Activated T-cell treated with anti-CD3 and anti-CD28 coated beads, Interleukin-2, amount 50 U/mL, for 24 hours (primary cell): Measurements from ENCODE around the gene MAL.

Experiments
- DNase-seq: peaks from one replicate; pipeline ENCODE4 v3.0.0-alpha.2; 2020
- H3K27ac Mint-ChIP-seq: 2 replicates; pipeline ENCODE4 v1.8.0; 2020; ENCODE audit warnings: mild to moderate bottlenecking, mixed read lengths
- H3K27me3 Mint-ChIP-seq: 2 replicates; pipeline ENCODE4 v1.8.0; 2020; ENCODE audit warnings: mixed read lengths
- H3K36me3 Mint-ChIP-seq: 2 replicates; pipeline ENCODE4 v1.8.0; 2020; ENCODE audit warnings: low read depth, mixed read lengths
- H3K4me1 Mint-ChIP-seq: 2 replicates; pipeline ENCODE4 v1.8.0; 2020; ENCODE audit warnings: low read depth, mixed read lengths
- H3K4me3 Mint-ChIP-seq: 2 replicates; pipeline ENCODE4 v1.8.0; 2020; ENCODE audit warnings: mild to moderate bottlenecking, moderate library complexity, mixed read lengths
- H3K9me3 Mint-ChIP-seq: 2 replicates; pipeline ENCODE4 v1.8.0; 2020; ENCODE audit warnings: mixed read lengths

Gene MAL

GRCh38 chr2:95061601-95062183 lies 36.2 kb downstream of the MAL start:
- Mint-ChIP-seq H3K4me1 (peaks cover 33% of the 10 kb centered on the region), H3K27me3 (no peaks in the 10 kb centered on the region), H3K36me3 (no peaks in the 10 kb centered on the region), H3K27ac (peak overlapping the region; percentile 67), H3K4me3 (no peak overlapping the region), H3K9me3 (no peaks in the 10 kb centered on the region)
- peak; percentile 42 for DNase-seq

- H3K27ac Mint-ChIP-seq: peak overlapping the region; percentile 73
- peak; percentile 30 for DNase-seq
Measured at GRCh38 chr2:95062242-95063085, 37.0 kb downstream of the MAL start.

DNA sequence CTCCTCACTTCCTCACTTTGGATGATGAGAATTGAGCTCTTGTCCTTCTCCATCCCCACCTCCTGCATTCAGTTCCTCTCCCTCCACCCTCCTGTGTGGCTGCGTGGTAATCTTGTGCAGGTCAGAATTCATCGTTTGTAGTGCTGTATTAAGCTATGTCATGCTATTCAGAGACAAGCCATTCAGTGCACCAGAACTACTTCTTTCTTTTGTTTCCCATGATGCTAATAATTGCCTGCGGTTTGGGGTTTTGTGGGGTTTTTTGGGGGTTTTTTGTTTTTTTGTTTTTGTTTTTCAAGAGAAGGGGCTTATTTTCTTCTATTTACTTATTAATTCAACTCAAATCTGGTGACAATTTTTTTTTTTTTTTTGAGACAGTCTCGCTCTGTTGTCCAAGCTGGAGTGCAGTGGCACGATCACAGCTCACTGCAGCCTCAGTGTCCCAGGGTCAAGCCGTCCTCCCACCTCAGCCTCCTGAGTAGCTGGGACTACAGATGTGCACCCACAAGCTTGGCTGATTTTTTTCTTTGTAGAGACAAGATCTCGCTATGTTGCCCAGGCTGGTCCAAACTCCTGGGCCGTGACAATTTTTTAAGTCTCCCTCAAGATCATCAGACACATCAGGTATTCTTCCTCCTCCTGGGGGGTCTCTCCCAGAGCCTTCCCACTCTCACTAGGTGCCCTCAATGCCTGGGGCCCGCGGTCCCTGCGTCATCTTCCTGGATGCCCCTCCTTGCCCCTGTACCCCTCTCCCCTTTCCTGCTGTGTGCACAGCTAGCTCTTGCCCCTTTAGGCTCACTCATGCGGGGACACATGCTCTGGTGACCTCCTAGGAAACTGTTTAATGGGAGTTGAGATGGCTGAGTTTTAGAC lies 37.8 kb downstream of the MAL start:
- Mint-ChIP-seq H3K27ac (no peak overlapping the region), H3K4me1 (peaks cover 29% of the 10 kb centered on the region), H3K4me3 (no peak overlapping the region), H3K36me3 (no peaks in the 10 kb centered on the region), H3K27me3 (no peaks in the 10 kb centered on the region), H3K9me3 (no peaks in the 10 kb centered on the region)
- peak; percentile 25 for DNase-seq

More at GRCh38 chr2:95062242-95063085, 37.0 kb downstream of the MAL start:
- no peaks in the 10 kb centered on the region for H3K27me3 Mint-ChIP-seq
- no peaks in the 10 kb centered on the region for H3K36me3 Mint-ChIP-seq
- H3K4me1 Mint-ChIP-seq: peaks cover 29% of the 10 kb centered on the region
- no peak overlapping the region for H3K4me3 Mint-ChIP-seq
- no peaks in the 10 kb centered on the region for H3K9me3 Mint-ChIP-seq

DNA sequence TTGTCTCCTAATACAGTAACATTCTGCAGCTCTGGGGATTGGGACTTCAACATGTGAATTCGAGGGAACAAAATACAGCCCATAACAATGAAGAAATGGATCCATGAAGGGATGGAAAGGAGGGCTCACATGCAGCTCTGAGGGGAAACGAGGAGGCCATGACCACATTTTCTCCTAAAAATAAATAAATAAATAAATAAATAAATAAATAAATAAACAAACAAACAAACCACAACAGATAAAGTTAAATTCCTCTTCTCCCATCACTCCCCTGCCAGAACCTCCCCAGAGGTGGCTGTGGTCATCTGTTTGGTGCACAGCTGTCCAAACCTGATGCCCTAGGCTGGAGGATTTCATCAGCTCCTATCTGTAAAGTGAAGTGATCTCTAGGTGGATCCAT lies 42.7 kb downstream of the MAL start:
- Mint-ChIP-seq H3K9me3 (no peaks in the 10 kb centered on the region), H3K27ac (no peak overlapping the region), H3K27me3 (no peaks in the 10 kb centered on the region), H3K4me1 (peaks cover 15% of the 10 kb centered on the region), H3K36me3 (no peaks in the 10 kb centered on the region), H3K4me3 (no peak overlapping the region)
- DNase-seq: no peak

DNA sequence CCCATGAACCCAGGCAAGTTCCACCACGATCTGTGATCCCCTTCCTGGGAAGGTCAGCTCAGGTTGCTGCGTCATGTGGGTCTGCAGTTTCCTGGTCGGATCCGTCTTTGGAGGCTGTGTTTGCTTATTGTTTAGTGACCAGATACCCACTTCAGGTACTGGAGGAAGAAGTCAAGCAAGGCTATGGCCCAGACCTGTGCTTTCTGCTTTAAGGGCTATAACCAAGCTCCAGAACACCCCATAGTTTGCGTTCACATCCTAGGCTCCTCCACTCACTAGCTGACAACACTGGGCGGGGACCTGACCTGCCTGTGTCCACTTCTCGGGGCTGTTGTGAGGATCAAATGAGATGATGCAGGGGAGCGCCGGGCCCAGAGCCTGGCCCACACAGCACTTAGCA lies 44.0 kb downstream of the MAL start:
- Mint-ChIP-seq H3K27me3 (no peaks in the 10 kb centered on the region), H3K4me3 (no peak overlapping the region), H3K4me1 (peaks cover 21% of the 10 kb centered on the region), H3K9me3 (no peaks in the 10 kb centered on the region), H3K36me3 (no peaks in the 10 kb centered on the region), H3K27ac (no peak overlapping the region)
- DNase-seq: no peak

GRCh38 chr2:95071856-95072255 lies 46.3 kb downstream of the MAL start:
- Mint-ChIP-seq H3K4me3 (no peak overlapping the region), H3K27ac (no peak overlapping the region), H3K9me3 (no peaks in the 10 kb centered on the region), H3K4me1 (peaks cover 45% of the 10 kb centered on the region), H3K27me3 (no peaks in the 10 kb centered on the region), H3K36me3 (no peaks in the 10 kb centered on the region)
- DNase-seq: no peak

DNA sequence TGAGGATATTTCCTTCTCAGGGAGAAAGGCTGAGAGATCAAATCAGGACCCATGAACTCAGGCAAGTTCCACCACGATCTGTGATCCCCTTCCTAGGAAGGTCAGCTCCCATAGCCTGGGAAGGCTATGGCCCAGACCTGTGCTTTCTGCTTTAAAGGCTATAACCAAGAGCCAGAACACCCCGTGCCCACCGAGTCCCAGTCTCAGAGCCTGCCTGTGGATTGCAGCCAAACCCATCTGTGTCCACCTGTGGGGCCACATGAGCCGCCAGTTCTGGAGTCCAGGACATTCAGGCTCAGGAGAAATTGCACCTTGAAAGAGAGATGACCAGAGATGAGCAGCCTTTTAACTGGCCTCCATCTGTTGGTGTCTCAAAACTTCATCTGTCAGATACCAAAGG lies 46.9 kb downstream of the MAL start:
- Mint-ChIP-seq H3K9me3 (no peaks in the 10 kb centered on the region), H3K4me3 (no peak overlapping the region), H3K27me3 (no peaks in the 10 kb centered on the region), H3K27ac (no peak overlapping the region), H3K36me3 (no peaks in the 10 kb centered on the region), H3K4me1 (peaks cover 47% of the 10 kb centered on the region)
- DNase-seq: no peak

DNA sequence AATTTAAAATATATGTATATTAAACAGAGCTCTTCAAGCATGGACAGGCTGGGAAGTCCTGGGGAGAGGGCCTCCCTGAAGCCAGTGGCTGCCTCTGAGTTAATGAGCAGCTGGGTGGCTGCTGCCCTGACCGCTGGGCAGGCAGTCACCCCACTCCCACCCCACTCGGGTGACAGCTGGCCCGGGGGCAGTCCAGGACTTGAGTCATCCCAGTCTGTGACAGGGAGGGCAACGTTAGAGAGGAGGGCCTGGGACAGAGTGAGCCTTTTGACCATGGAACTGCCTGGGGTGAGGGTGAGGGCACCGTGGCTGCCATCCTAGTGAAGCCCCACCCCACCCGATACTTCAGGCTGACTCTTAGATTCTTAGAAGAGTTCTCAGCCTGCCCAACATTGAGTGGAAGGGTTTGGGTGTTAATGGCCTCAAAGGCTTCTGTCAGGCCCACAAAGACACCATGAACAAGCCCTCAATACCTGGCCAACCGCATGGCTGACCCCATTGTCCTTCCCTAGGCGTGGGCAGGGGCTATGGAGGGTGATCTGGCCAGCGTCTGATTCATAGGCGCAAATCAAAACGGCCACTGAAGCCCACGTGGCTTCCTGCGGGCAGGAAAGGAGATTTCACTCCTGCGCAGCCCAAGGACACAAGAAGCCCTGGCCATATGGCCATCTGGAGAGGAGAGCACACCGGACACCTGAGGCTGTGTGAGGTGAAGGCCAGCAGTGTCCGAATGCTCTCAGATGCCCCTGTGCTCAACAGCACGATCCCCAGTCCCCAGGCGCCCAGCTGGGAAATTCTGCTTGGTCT lies 48.6 kb downstream of the MAL start:
- Mint-ChIP-seq H3K4me3 (peak overlapping the region; percentile 70), H3K27me3 (no peaks in the 10 kb centered on the region), H3K36me3 (no peaks in the 10 kb centered on the region), H3K27ac (peak overlapping the region; percentile 90), H3K9me3 (no peaks in the 10 kb centered on the region), H3K4me1 (peaks cover 63% of the 10 kb centered on the region)
- no peak for DNase-seq

DNA sequence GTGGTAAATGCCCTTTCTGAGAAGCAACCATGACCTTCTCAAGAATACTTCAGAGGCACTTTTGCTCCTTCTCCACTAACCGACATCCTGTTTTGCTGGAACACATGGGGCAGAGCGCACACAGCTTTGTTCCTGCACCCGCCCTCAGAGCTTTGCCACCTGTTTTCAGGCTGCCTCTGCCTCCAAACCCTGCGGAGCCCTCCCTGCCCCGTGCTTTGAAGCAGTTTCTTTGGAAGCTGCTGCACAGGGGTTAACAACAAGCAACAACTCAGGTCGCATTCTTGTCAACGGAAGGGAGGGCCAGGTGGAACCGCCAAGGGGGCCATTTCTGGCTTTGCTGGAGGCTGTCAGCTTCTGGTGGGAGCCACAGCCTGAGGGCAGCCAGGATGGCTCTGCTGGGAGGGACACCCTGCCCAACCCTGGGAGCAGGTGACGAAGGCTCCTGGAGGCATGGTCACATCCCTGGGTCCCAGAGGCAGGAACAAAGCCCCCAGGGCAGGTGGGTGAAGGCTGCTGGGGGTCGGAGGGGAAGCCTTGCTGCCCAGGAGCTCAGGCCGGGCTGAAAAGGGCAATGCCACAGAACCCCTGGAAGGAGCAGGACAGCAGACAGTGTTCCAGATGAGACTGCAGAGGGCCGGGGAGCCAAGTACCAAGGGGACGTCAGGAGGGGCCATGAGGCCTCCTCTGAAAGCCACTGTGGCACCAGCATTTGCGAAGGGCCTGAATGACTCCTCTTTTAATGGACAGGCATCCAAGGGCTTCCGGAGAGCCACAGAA lies 49.3 kb downstream of the MAL start:
- H3K4me1 Mint-ChIP-seq: peaks cover 69% of the 10 kb centered on the region
- no peaks in the 10 kb centered on the region for H3K27me3 Mint-ChIP-seq
- peak overlapping the region; percentile 70 for H3K4me3 Mint-ChIP-seq
- DNase-seq: peak; percentile 76
- H3K36me3 Mint-ChIP-seq: no peaks in the 10 kb centered on the region
- H3K27ac Mint-ChIP-seq: peak overlapping the region; percentile 90
- H3K9me3 Mint-ChIP-seq: no peaks in the 10 kb centered on the region

DNA sequence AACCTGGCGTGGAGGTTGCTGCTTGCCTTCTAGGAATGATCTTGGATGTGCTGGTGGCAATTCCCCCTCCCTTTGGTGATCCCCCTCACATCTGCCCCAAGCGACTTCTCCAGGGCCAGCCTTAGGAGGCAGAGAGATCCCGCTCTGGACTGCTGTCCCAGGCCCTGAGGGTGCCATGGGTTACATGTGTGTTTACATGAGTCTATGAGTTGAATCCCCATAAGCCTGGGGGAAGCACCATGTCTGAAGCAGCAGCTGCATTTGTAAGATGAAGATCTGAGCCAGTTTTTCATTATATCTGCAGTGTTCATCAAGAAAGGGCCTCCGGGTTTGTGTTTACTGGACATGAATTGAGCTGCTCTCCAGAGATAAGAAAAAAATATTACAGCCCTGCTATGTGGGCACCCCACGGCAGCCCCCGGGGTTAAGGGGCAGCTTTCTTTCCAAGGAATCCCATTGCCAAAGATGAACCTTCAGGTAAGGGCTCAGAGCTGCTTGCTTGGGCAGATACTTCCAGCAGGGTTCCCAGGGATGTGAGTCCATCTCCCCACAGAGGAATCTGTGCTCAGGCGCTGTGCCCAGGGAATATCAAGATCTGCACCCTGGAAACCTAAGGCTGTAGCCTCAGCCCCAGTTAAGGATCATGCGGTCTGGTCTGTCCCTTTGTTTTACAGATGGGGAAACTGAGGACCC lies 50.1 kb downstream of the MAL start:
- H3K27me3 Mint-ChIP-seq: no peaks in the 10 kb centered on the region
- no peaks in the 10 kb centered on the region for H3K36me3 Mint-ChIP-seq
- peak overlapping the region; percentile 70 for H3K4me3 Mint-ChIP-seq
- peak overlapping the region; percentile 90 for H3K27ac Mint-ChIP-seq
- no peak for DNase-seq
- H3K9me3 Mint-ChIP-seq: no peaks in the 10 kb centered on the region
- H3K4me1 Mint-ChIP-seq: peaks cover 73% of the 10 kb centered on the region

DNA sequence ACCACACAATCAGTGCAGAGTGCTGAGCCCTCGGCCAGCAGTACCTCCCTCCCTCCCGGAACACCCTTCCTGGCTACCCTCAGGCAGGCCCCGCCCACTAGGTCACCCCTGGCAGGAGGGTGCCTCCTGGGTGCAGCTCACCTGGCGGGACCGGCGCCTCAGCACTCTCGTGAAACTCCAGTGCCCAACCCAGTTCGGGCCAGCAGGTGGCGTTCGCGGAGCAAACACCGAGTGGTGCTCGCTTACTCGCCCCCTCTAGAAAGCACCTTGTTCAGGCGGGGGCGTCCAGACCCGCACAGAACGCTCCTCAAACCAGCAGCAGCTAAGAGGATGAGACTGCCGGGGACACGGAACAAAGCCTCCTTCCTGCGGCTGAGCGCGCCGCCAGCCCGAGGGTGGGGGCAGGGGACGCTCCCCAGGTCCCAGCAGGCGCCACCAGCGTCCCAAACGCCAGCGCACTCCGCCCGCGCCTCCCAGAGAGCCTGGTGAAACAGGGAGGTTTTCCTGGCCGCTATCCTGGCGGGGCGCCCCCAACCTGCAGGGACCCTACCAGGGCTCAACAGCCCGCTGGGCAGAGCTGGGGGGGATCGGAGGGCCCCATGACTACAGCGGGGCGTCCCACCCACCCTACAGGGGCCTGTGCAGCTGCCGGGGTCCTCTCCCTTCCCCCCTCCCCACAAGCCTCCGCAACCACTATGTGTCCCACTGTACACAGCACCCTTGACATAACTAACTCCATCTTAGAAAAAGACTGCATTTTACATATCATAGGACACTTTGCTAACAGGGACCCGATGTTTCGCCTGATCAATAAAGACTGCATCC lies 51.4 kb downstream of the MAL start:
- Mint-ChIP-seq H3K36me3 (no peaks in the 10 kb centered on the region), H3K4me1 (peaks cover 73% of the 10 kb centered on the region), H3K27ac (peak overlapping the region; percentile 79), H3K9me3 (no peaks in the 10 kb centered on the region), H3K27me3 (no peaks in the 10 kb centered on the region), H3K4me3 (peak overlapping the region; percentile 70)
- peak; percentile 91 for DNase-seq

DNA sequence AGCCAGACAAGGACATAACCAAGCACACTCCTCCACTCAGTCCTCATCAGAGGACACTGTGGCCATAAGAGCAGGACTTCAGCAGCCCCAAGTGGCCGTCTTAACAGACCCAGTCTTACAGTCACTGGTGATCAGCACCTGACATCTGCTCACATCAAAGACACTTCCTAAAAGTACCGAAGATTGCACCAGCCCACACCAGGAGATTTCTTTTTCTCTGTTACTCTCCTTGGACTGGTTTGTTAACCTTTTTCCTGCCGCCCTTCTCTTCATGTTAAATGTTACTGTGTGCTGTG lies 52.0 kb downstream of the MAL start:
- peak overlapping the region; percentile 70 for H3K4me3 Mint-ChIP-seq
- DNase-seq: no peak
- peak overlapping the region; percentile 32 for H3K27ac Mint-ChIP-seq
- H3K4me1 Mint-ChIP-seq: peaks cover 71% of the 10 kb centered on the region
- no peaks in the 10 kb centered on the region for H3K27me3 Mint-ChIP-seq
- H3K36me3 Mint-ChIP-seq: no peaks in the 10 kb centered on the region
- no peaks in the 10 kb centered on the region for H3K9me3 Mint-ChIP-seq
